ENCODE measurements around the gene KCNIP1.
A peak's percentile ranks its signal among the peaks of the same experiment; 100 is the strongest.
"Not testable (repeated sequence)": the region's sequence is repeated elsewhere in the genome, so short reads cannot be mapped to it uniquely, and the experiment has no call there.

The KCNIP1 gene

DNA sequence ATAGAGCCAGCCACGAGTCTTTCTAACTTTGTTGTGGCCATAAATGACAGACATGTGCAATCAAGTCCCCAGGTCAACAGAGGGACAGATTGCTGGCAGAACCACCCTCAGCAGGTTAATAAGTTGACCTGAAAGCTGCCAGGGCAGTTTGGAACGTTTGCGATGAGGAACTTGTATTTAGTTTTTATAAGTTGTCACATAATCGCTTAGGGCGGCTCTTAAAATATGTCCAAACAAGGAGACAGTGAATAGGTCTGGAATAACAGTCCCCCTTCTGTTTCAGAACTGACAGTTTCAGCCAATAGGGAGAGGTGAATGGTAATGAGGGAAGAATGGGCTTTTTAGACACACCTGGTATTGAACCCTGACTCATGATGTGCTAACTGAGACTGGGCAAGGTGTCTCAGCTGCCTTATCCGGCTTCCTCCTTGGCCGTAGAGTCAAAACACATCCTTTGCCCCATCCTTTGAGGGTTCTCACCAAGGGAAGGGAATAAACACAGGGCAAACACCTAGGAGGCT, 246.2 kb downstream of the KCNIP1 start:
- no peak overlapping the region for H3K4me3 ChIP-seq (ENCODE audit: low read length in 2 of 2)
- H3K36me3 ChIP-seq (ENCODE audit: control insufficient read depth in 2 of 2, insufficient read depth in 2 of 2, low read length in 2 of 2): no peaks in the 10 kb centered on the region
- H3K4me1 ChIP-seq (ENCODE audit: control insufficient read depth in 2 of 2, insufficient read depth in 2 of 2, low read length in 2 of 2): peaks cover 3 to 35% of the 10 kb centered on the region in 2 donors
- H3K27me3 ChIP-seq (ENCODE audit: control insufficient read depth in 2 of 2, insufficient read depth in 2 of 2, low read length in 2 of 2): peaks cover 0 to 2% of the 10 kb centered on the region in 2 donors
- peak overlapping the region in 1 of 2 donors; percentile 43 for H3K27ac ChIP-seq (ENCODE audit: low read depth in 2 of 2, low read length in 2 of 2)
- no peak overlapping the region for H3K9ac ChIP-seq (ENCODE audit: low read depth in 1 of 2, low read length in 2 of 2)
- no peaks in the 10 kb centered on the region for H3K9me3 ChIP-seq (ENCODE audit: control insufficient read depth in 2 of 2, low read length in 2 of 2)

GRCh38 chr5:170750791-170751190, 247.0 kb downstream of the KCNIP1 start:
- no peak overlapping the region for H3K4me3 ChIP-seq (ENCODE audit: low read length in 2 of 2)
- H3K9me3 ChIP-seq (ENCODE audit: control insufficient read depth in 2 of 2, low read length in 2 of 2): no peaks in the 10 kb centered on the region
- no peaks in the 10 kb centered on the region for H3K36me3 ChIP-seq (ENCODE audit: control insufficient read depth in 2 of 2, insufficient read depth in 2 of 2, low read length in 2 of 2)
- H3K9ac ChIP-seq (ENCODE audit: low read depth in 1 of 2, low read length in 2 of 2): no peak overlapping the region
- peak overlapping the region in 1 of 2 donors; percentile 43 for H3K27ac ChIP-seq (ENCODE audit: low read depth in 2 of 2, low read length in 2 of 2)
- H3K27me3 ChIP-seq (ENCODE audit: control insufficient read depth in 2 of 2, insufficient read depth in 2 of 2, low read length in 2 of 2): peaks cover 0 to 2% of the 10 kb centered on the region in 2 donors
- peaks cover 5 to 35% of the 10 kb centered on the region in 2 donors for H3K4me1 ChIP-seq (ENCODE audit: control insufficient read depth in 2 of 2, insufficient read depth in 2 of 2, low read length in 2 of 2)

DNA sequence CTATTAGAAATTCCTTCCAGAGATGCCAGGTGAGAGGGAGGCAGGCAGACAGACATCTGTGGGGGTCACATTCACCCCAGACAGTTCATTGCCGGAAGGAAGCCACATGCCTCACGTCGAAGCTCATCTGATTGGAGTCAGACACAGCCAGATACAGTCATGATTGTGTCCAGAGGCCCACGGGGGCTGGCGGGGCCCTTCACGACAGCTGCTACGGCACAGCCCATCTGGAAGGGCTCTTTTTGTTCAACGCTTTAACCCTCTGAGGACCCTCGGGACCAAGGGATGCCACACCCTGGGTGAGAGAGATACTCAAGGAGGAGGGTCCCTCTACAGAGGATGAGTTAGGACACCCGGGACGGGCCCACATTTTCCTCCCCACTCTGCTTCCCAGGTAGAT, 247.8 kb downstream of the KCNIP1 start:
- H3K27ac ChIP-seq (ENCODE audit: low read depth in 2 of 2, low read length in 2 of 2): no peak overlapping the region
- no peaks in the 10 kb centered on the region for H3K36me3 ChIP-seq (ENCODE audit: control insufficient read depth in 2 of 2, insufficient read depth in 2 of 2, low read length in 2 of 2)
- peaks cover 0 to 2% of the 10 kb centered on the region in 2 donors for H3K27me3 ChIP-seq (ENCODE audit: control insufficient read depth in 2 of 2, insufficient read depth in 2 of 2, low read length in 2 of 2)
- H3K4me3 ChIP-seq (ENCODE audit: low read length in 2 of 2): no peak overlapping the region
- no peak overlapping the region for H3K9ac ChIP-seq (ENCODE audit: low read depth in 1 of 2, low read length in 2 of 2)
- no peaks in the 10 kb centered on the region for H3K9me3 ChIP-seq (ENCODE audit: control insufficient read depth in 2 of 2, low read length in 2 of 2)
- H3K4me1 ChIP-seq (ENCODE audit: control insufficient read depth in 2 of 2, insufficient read depth in 2 of 2, low read length in 2 of 2): peaks cover 8 to 43% of the 10 kb centered on the region in 2 donors

- Histone ChIP-seq H3K27ac (ENCODE audit: low read depth in 2 of 2, low read length in 2 of 2) (peak overlapping the region in 1 of 2 donors; percentile 18), H3K4me3 (ENCODE audit: low read length in 2 of 2) (no peak overlapping the region), H3K36me3 (ENCODE audit: control insufficient read depth in 2 of 2, insufficient read depth in 2 of 2, low read length in 2 of 2) (no peaks in the 10 kb centered on the region), H3K9ac (ENCODE audit: low read depth in 1 of 2, low read length in 2 of 2) (peak overlapping the region in 1 of 2 donors; percentile 53), H3K4me1 (ENCODE audit: control insufficient read depth in 2 of 2, insufficient read depth in 2 of 2, low read length in 2 of 2) (peaks cover 8 to 52% of the 10 kb centered on the region in 2 donors), H3K27me3 (ENCODE audit: control insufficient read depth in 2 of 2, insufficient read depth in 2 of 2, low read length in 2 of 2) (peaks cover 0 to 2% of the 10 kb centered on the region in 2 donors), H3K9me3 (ENCODE audit: control insufficient read depth in 2 of 2, low read length in 2 of 2) (no peaks in the 10 kb centered on the region)
Observed at GRCh38 chr5:170752257-170753215, 248.7 kb downstream of the KCNIP1 start.

DNA sequence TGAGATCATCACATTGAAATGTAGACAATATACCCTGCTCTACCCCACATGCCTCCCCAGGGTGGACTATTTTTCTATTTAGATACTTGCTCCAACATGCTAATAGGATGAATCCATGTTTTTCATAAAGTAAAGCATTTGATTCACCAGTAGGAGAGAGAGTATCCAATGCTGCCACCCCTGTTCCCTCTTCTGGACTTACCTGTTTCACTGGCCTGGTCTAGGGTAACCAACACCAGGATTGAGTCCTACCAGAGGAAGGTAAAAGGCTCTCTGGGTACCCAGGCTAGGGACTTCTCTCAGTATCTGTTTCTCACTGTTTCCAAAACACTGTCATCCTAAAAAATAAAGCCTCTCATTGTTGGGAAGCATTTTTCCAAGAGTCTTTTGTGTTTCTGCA, 249.5 kb downstream of the KCNIP1 start:
- peaks cover 8 to 55% of the 10 kb centered on the region in 2 donors for H3K4me1 ChIP-seq (ENCODE audit: control insufficient read depth in 2 of 2, insufficient read depth in 2 of 2, low read length in 2 of 2)
- H3K4me3 ChIP-seq (ENCODE audit: low read length in 2 of 2): no peak overlapping the region
- no peak overlapping the region for H3K9ac ChIP-seq (ENCODE audit: low read depth in 1 of 2, low read length in 2 of 2)
- H3K9me3 ChIP-seq (ENCODE audit: control insufficient read depth in 2 of 2, low read length in 2 of 2): no peaks in the 10 kb centered on the region
- no peaks in the 10 kb centered on the region for H3K36me3 ChIP-seq (ENCODE audit: control insufficient read depth in 2 of 2, insufficient read depth in 2 of 2, low read length in 2 of 2)
- H3K27me3 ChIP-seq (ENCODE audit: control insufficient read depth in 2 of 2, insufficient read depth in 2 of 2, low read length in 2 of 2): peaks cover 0 to 2% of the 10 kb centered on the region in 2 donors
- no peak overlapping the region for H3K27ac ChIP-seq (ENCODE audit: low read depth in 2 of 2, low read length in 2 of 2)

GRCh38 chr5:170754508-170754907, 250.7 kb downstream of the KCNIP1 start:
- H3K9ac ChIP-seq (ENCODE audit: low read depth in 1 of 2, low read length in 2 of 2); H3K4me3 ChIP-seq (ENCODE audit: low read length in 2 of 2); H3K27me3 ChIP-seq (ENCODE audit: control insufficient read depth in 2 of 2, insufficient read depth in 2 of 2, low read length in 2 of 2); H3K9me3 ChIP-seq (ENCODE audit: control insufficient read depth in 2 of 2, low read length in 2 of 2); H3K27ac ChIP-seq (ENCODE audit: low read depth in 2 of 2, low read length in 2 of 2); H3K36me3 ChIP-seq (ENCODE audit: control insufficient read depth in 2 of 2, insufficient read depth in 2 of 2, low read length in 2 of 2): not testable (repeated sequence)
- H3K4me1 ChIP-seq (ENCODE audit: control insufficient read depth in 2 of 2, insufficient read depth in 2 of 2, low read length in 2 of 2): peaks cover 5 to 52% of the 10 kb centered on the region in 2 donors

GRCh38 chr5:170755679-170756456, 252.0 kb downstream of the KCNIP1 start:
- no peaks in the 10 kb centered on the region for H3K9me3 ChIP-seq (ENCODE audit: control insufficient read depth in 2 of 2, low read length in 2 of 2)

GRCh38 chr5:170756691-170757090, 252.9 kb downstream of the KCNIP1 start:
- no peak overlapping the region for H3K9ac ChIP-seq (ENCODE audit: low read depth in 1 of 2, low read length in 2 of 2)
- no peaks in the 10 kb centered on the region for H3K36me3 ChIP-seq (ENCODE audit: control insufficient read depth in 2 of 2, insufficient read depth in 2 of 2, low read length in 2 of 2)
- H3K9me3 ChIP-seq (ENCODE audit: control insufficient read depth in 2 of 2, low read length in 2 of 2): no peaks in the 10 kb centered on the region
- H3K27me3 ChIP-seq (ENCODE audit: control insufficient read depth in 2 of 2, insufficient read depth in 2 of 2, low read length in 2 of 2): peaks cover 0 to 3% of the 10 kb centered on the region in 2 donors
- peaks cover 5 to 37% of the 10 kb centered on the region in 2 donors for H3K4me1 ChIP-seq (ENCODE audit: control insufficient read depth in 2 of 2, insufficient read depth in 2 of 2, low read length in 2 of 2)
- no peak overlapping the region for H3K4me3 ChIP-seq (ENCODE audit: low read length in 2 of 2)
- peak overlapping the region in 1 of 2 donors; percentile 66 for H3K27ac ChIP-seq (ENCODE audit: low read depth in 2 of 2, low read length in 2 of 2)

More at GRCh38 chr5:170755679-170756456, 252.0 kb downstream of the KCNIP1 start:
- H3K9ac ChIP-seq (ENCODE audit: low read depth in 1 of 2, low read length in 2 of 2): peak overlapping the region in 1 of 2 donors; percentile 30
- no peaks in the 10 kb centered on the region for H3K36me3 ChIP-seq (ENCODE audit: control insufficient read depth in 2 of 2, insufficient read depth in 2 of 2, low read length in 2 of 2)
- no peak overlapping the region for H3K4me3 ChIP-seq (ENCODE audit: low read length in 2 of 2)
- H3K27me3 ChIP-seq (ENCODE audit: control insufficient read depth in 2 of 2, insufficient read depth in 2 of 2, low read length in 2 of 2): peaks cover 0 to 3% of the 10 kb centered on the region in 2 donors
- peak overlapping the region in 1 of 2 donors; percentile 66 for H3K27ac ChIP-seq (ENCODE audit: low read depth in 2 of 2, low read length in 2 of 2)
- peaks cover 5 to 44% of the 10 kb centered on the region in 2 donors for H3K4me1 ChIP-seq (ENCODE audit: control insufficient read depth in 2 of 2, insufficient read depth in 2 of 2, low read length in 2 of 2)

GRCh38 chr5:170757182-170757601, 253.4 kb downstream of the KCNIP1 start:
- Histone ChIP-seq H3K4me3 (ENCODE audit: low read length in 2 of 2) (no peak overlapping the region), H3K36me3 (ENCODE audit: control insufficient read depth in 2 of 2, insufficient read depth in 2 of 2, low read length in 2 of 2) (no peaks in the 10 kb centered on the region), H3K9me3 (ENCODE audit: control insufficient read depth in 2 of 2, low read length in 2 of 2) (no peaks in the 10 kb centered on the region), H3K9ac (ENCODE audit: low read depth in 1 of 2, low read length in 2 of 2) (no peak overlapping the region), H3K4me1 (ENCODE audit: control insufficient read depth in 2 of 2, insufficient read depth in 2 of 2, low read length in 2 of 2) (peaks cover 5 to 32% of the 10 kb centered on the region in 2 donors), H3K27me3 (ENCODE audit: control insufficient read depth in 2 of 2, insufficient read depth in 2 of 2, low read length in 2 of 2) (peaks cover 0 to 3% of the 10 kb centered on the region in 2 donors), H3K27ac (ENCODE audit: low read depth in 2 of 2, low read length in 2 of 2) (peak overlapping the region in 1 of 2 donors; percentile 66)

Data from mucosa of rectum (tissue), 2 donors.